Adrenal gland (tissue), 5 donors: ENCODE data around the gene MAPK13.

ENCODE experiments used
- CTCF ChIP-seq, 6 experiments: fragments of 450-650 bp in 4 of 6; fragments of 200-600 bp in 2 of 6; sonication (generic) in 1 of 6; IDR thresholded peaks; 1 replicate in 5 of 6; 2 replicates in 1 of 6; pipeline versions ENCODE4 v1.5.1 to v1.8.0; 2016 to 2021; ENCODE audit warnings: antibody characterized with exemption in 6 of 6, mild to moderate bottlenecking in 2 of 6, moderate library complexity in 1 of 6
- POLR2A ChIP-seq, 2 donors: fragments of 450-650 bp; IDR thresholded peaks; one replicate each; pipeline ENCODE4 v1.6.1; 2017; ENCODE audit warnings: antibody characterized with exemption in 2 of 2, mild to moderate bottlenecking in 2 of 2, moderate library complexity in 1 of 2
- donor health status: DM: no; HTN: no; CAD: no.

DNA sequence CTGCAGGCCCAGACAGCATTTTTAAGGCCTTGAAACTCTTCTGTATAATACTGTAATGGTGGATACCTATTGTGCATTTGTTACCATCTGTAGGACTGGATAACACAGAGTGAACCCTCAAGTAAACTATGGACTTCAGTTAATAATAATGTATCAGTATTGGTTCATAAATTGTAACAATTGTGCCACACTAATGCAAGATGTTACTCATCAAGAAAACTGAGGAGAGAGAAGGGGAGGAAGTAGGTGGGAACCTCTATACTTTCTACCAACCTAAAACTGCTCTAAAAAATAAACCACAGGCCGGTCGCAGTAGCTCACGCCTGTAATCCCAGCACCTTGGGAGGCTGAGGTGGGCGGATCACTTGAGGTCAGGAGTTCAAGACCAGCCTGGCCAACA lies 10.8 kb downstream of the MAPK13 start:
- TF ChIP-seq POLR2A (IDR thresholded peaks at IDR 0.05) (no peak), CTCF (IDR thresholded peaks at IDR 0.05) (no peak)
